AG04449 (cell line): Measurements from ENCODE around the gene GPR3.

Source experiments
- CTCF ChIA-PET: fragments of 350-600 bp; formaldehyde crosslinking; extraction: SDS; loops from one replicate; lab custom pipeline; 2021; ENCODE audit warnings: antibody characterized with exemption; lab: Yijun Ruan, JAX
- POLR2A ChIA-PET: fragments of 400-600, 350-600 bp; formaldehyde crosslinking; extraction: SDS; loops from one replicate; lab custom pipeline; 2020; ENCODE audit warnings: antibody characterized with exemption, inconsistent platforms; lab: Yijun Ruan, JAX
- DNase-seq: peaks from one replicate; pipeline ENCODE4 v3.0.0-alpha.2; 2010; ENCODE audit warnings: low read depth, low spot score
- H3K4me3 ChIP-seq: 2 replicates; pipeline ENCODE4 v1.5.1; 2011; ENCODE audit warnings: low read depth, mild to moderate bottlenecking, control low read depth, low read length
- CTCF ChIP-seq: IDR thresholded peaks from one replicate; pipeline ENCODE4 v1.5.1; 2011; ENCODE audit warnings: mild to moderate bottlenecking, moderate library complexity, low read length, control low read depth, inconsistent platforms; ENCODE audit not compliant: insufficient read depth; ENCODE audit errors: missing control alignments

GPR3 gene

GRCh38 chr1:27435566-27436203, 43.3 kb downstream of the GPR3 start:
- CTCF ChIA-PET: interaction anchor here (0.8 to 2.0 kb wide), 6 partner anchors 12 to 173 kb away, joined by 3 to 9 read pairs (median 5); no protein-coding TSS in a partner anchor
- H3K4me3 ChIP-seq: no peak overlapping the region

GRCh38 chr1:27436204-27437159, 44.1 kb downstream of the GPR3 start:
- TF ChIP-seq CTCF: no peak
- no peak overlapping the region for H3K4me3 ChIP-seq
- POLR2A ChIA-PET: interaction anchor here (0.7 kb wide), 1 partner anchor 53 kb away, joined by 5 read pairs; no protein-coding TSS in a partner anchor

More at GRCh38 chr1:27435566-27436203, 43.3 kb downstream of the GPR3 start:
- no peak for TF ChIP-seq CTCF
- POLR2A ChIA-PET: no interaction called here
- DNase-seq: no peak

GRCh38 chr1:27438621-27439061, 46.2 kb downstream of the GPR3 start:
- DNase-seq: no peak
- no peak overlapping the region for H3K4me3 ChIP-seq
- CTCF ChIA-PET: interaction anchor here (0.9 to 1.5 kb wide), 5 partner anchors 9 to 118 kb away, joined by 3 to 6 read pairs (median 3); no protein-coding TSS in a partner anchor

More at GRCh38 chr1:27436204-27437159, 44.1 kb downstream of the GPR3 start:
- CTCF ChIA-PET: interaction anchor here (0.8 to 2.0 kb wide), 6 partner anchors 12 to 170 kb away, joined by 3 to 9 read pairs (median 5); no protein-coding TSS in a partner anchor
- peak; percentile 10 for DNase-seq

DNA sequence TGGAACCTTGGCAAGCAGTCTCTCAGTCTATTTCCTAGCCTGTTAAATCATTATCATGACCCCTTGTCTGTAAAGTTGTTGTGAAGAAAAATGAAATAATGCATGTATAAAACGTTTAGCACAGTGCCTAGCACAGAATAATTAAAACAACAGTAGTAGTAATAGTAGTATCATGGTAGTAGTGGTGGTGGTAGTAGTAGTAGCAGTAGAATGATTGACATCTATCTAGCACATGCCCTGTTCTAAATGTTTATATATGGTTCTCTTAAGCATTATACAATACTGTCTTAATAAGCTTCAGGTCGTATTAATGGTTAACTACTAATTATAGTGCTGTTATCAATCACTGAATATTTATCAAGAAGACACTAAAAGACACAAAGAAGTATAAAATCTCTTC, 46.7 kb downstream of the GPR3 start:
- DNase-seq: no peak
- no peak for TF ChIP-seq CTCF
- ChIA-PET POLR2A (no interaction called here), CTCF (interaction anchor here (1.1 to 1.5 kb wide), 4 partner anchors 11 to 118 kb away, joined by 3 to 6 read pairs (median 4); no protein-coding TSS in a partner anchor)
- no peak overlapping the region for H3K4me3 ChIP-seq

More at GRCh38 chr1:27438621-27439061, 46.2 kb downstream of the GPR3 start:
- POLR2A ChIA-PET: no interaction called here
- TF ChIP-seq CTCF: no peak

DNA sequence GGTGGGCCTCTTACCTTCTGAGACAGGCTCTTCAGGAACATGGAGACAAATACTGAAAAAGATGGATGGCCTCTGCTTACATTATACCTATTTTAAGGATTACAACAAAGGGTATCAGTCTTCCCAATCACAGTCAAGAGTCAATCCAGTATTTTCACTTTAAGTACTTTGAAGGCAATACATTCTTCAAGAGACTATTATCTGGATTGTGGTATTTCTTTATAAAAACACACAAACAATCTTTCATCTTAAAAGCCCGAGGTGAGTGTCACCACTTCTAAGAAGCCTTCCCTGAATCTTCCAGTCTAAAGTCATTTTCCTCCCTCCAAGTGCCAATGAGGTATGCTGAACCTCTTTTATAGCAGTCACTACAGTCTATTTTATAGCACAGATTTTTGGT, 52.2 kb downstream of the GPR3 start:
- no peak overlapping the region for H3K4me3 ChIP-seq
- no peak for DNase-seq
- ChIA-PET CTCF (interaction anchor here (1.3 kb wide), 1 partner anchor 39 kb away, joined by 3 read pairs; no protein-coding TSS in a partner anchor), POLR2A (no interaction called here)
- no peak for TF ChIP-seq CTCF
